Uterus (tissue), 4 donors: ENCODE data around the gene COX6A2. TPM values are rescaled to one million over a fixed set of nuclear protein-coding genes. Genes with fewer than 3 reads are reported as not detected.
A peak's percentile ranks its signal among the peaks of the same experiment; 100 is the strongest.

Experiments used
- DNase-seq, 2 donors: peaks; one replicate each; pipeline ENCODE4 v3.0.0-alpha.2; 2019 to 2020
- H3K27ac ChIP-seq, 2 donors: fragments of 200-600 bp; sonication (generic); 1 replicate in 1 of 2; 2 replicates in 1 of 2; pipeline ENCODE4 v1.5.1; 2016 to 2018
- H3K27me3 ChIP-seq, 2 donors: fragments of 200-600 bp; sonication (generic); one replicate each; pipeline ENCODE4 v1.5.1; 2018 to 2019; ENCODE audit warnings: control low read depth in 1 of 2
- H3K36me3 ChIP-seq, 2 donors: fragments of 200-600 bp; sonication (generic); one replicate each; pipeline ENCODE4 v1.5.1; 2019; ENCODE audit warnings: control low read depth in 1 of 2
- H3K4me1 ChIP-seq, 2 donors: fragments of 200-600 bp; sonication (generic); one replicate each; pipeline ENCODE4 v1.5.1; 2018 to 2019; ENCODE audit warnings: control low read depth in 1 of 2
- H3K4me3 ChIP-seq, 2 donors: fragments of 200-600 bp; sonication (generic); 1 replicate in 1 of 2; 2 replicates in 1 of 2; pipeline ENCODE4 v1.5.1; 2018 to 2019; ENCODE audit warnings: mild to moderate bottlenecking in 1 of 2
- H3K9me3 ChIP-seq, 2 donors: fragments of 200-600 bp; sonication (generic); one replicate each; pipeline ENCODE4 v1.5.1; 2019; ENCODE audit warnings: control low read depth in 1 of 2
- POLR2A ChIP-seq, 2 donors: fragments of 450-650 bp; IDR thresholded peaks; one replicate each; pipeline ENCODE4 v1.6.1; 2016; ENCODE audit warnings: antibody characterized with exemption in 2 of 2, mild to moderate bottlenecking in 1 of 2, moderate library complexity in 1 of 2
- intact Hi-C: fragments of 100-400 bp; cut with DNase I; formaldehyde crosslinking; loops from one replicate; pipeline ENCODE4 v1.15.1; 2023; ENCODE audit warnings: low total_unique reads
- total RNA-seq, 4 donors: library from RNA; depleted of rRNA in 3 of 4; stranded (reverse); fragments of >200 nt in 3 of 4; gene quantifications; one replicate each; pipeline versions ENCODE4 v1.1.0 to v1.2.4, GENCODE V29; 2014 to 2023
- TF ChIP-seq, protein P1 (sequence below), 4 experiments: fragments of 200-600 bp in 2 of 4; fragments of 450-650 bp in 2 of 4; sonication (generic) in 2 of 4; IDR thresholded peaks; one replicate each; pipeline ENCODE4 v1.5.1; 2016 to 2019; ENCODE audit warnings: antibody characterized with exemption in 4 of 4, mild to moderate bottlenecking in 2 of 4, moderate library complexity in 1 of 4
- donor health status: DM: yes; HTN: yes; CAD: no.

Gene COX6A2
- total RNA-seq, 4 donors from 2014 or later: not detected

DNA sequence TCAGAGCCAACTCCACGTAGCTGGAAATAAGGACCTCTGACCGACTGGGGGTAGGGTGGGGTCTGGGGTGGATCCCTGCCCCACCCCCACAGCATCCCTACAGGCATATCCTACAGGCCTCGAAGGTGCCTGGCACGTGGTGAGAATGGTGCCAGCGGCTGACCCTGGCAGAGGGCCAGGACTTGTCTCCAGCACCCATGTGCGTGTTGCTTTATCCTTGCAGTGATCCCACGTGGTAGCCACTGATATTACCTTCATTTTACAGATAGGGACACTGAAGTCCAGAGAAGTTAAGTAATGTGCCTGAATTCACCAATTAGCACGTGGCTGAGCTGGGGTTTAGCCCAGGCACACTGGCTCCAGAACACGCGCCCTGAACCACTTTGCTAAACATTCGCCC is 26.7 kb downstream of the COX6A2 start:
- intact Hi-C loops: no loop called here
- no peak for DNase-seq
- TF ChIP-seq, protein P1, sequence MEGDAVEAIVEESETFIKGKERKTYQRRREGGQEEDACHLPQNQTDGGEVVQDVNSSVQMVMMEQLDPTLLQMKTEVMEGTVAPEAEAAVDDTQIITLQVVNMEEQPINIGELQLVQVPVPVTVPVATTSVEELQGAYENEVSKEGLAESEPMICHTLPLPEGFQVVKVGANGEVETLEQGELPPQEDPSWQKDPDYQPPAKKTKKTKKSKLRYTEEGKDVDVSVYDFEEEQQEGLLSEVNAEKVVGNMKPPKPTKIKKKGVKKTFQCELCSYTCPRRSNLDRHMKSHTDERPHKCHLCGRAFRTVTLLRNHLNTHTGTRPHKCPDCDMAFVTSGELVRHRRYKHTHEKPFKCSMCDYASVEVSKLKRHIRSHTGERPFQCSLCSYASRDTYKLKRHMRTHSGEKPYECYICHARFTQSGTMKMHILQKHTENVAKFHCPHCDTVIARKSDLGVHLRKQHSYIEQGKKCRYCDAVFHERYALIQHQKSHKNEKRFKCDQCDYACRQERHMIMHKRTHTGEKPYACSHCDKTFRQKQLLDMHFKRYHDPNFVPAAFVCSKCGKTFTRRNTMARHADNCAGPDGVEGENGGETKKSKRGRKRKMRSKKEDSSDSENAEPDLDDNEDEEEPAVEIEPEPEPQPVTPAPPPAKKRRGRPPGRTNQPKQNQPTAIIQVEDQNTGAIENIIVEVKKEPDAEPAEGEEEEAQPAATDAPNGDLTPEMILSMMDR (IDR thresholded peaks at IDR 0.05): no peak
- TF ChIP-seq POLR2A (IDR thresholded peaks at IDR 0.05): no peak
- Histone ChIP-seq H3K4me3 (no peak overlapping the region), H3K4me1 (no peaks in the 10 kb centered on the region), H3K36me3 (no peaks in the 10 kb centered on the region), H3K27me3 (no peaks in the 10 kb centered on the region), H3K27ac (no peak overlapping the region), H3K9me3 (no peaks in the 10 kb centered on the region)

DNA sequence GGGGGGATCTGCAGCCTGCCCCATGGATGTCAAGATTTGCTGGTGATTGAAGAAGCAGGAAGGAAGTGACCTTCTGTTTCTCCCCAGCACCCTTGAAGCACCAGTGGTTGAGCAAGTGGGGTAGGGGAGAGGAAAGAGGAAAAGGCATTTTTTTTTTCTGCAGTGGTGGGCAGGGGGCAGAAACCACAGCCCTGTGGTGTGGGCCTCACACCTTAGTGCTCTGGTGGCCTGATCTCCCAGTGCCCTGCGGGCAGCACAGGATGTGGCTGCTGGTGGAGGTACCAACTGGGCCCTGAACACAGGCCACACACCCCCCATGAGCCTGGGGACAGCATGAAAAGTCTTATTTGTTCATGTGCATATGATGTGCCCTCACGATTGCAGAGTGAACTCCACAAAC is 28.0 kb downstream of the COX6A2 start:
- no peak for TF ChIP-seq POLR2A (IDR thresholded peaks at IDR 0.05)
- TF ChIP-seq, protein P1 (IDR thresholded peaks at IDR 0.05): no peak
- no peak overlapping the region for H3K27ac ChIP-seq
- DNase-seq: no peak
- no peak overlapping the region for H3K4me3 ChIP-seq
- no peaks in the 10 kb centered on the region for H3K9me3 ChIP-seq
- intact Hi-C loops: no loop called here
- H3K4me1 ChIP-seq: no peaks in the 10 kb centered on the region
- no peaks in the 10 kb centered on the region for H3K36me3 ChIP-seq
- H3K27me3 ChIP-seq: no peaks in the 10 kb centered on the region

DNA sequence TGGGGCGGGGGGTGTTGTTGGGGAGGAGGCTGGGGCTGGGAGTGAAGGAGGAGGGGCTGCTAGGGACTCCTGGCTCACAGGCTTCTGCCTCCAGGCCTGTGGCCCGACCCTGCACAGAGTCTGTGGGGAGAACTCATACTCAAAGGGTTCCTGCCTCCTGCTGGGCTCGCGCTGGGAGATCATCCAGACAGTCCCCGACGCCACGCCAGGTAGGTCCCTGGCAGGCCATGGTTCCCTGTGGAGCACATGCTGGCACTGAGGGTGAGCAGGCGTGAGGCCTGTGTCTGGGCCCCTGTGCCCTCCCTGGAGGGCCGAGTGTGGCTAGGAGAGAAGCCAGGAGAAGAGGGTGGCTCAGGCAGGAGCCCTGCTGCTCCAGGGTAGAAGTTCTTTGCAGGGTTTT is 30.5 kb downstream of the COX6A2 start:
- TF ChIP-seq POLR2A (IDR thresholded peaks at IDR 0.05): no peak
- TF ChIP-seq, protein P1 (IDR thresholded peaks at IDR 0.05): no peak
- Histone ChIP-seq H3K27ac (no peak overlapping the region), H3K36me3 (no peaks in the 10 kb centered on the region), H3K9me3 (no peaks in the 10 kb centered on the region), H3K27me3 (no peaks in the 10 kb centered on the region), H3K4me1 (no peaks in the 10 kb centered on the region), H3K4me3 (no peak overlapping the region)
- DNase-seq: no peak
- intact Hi-C loops: no loop called here

DNA sequence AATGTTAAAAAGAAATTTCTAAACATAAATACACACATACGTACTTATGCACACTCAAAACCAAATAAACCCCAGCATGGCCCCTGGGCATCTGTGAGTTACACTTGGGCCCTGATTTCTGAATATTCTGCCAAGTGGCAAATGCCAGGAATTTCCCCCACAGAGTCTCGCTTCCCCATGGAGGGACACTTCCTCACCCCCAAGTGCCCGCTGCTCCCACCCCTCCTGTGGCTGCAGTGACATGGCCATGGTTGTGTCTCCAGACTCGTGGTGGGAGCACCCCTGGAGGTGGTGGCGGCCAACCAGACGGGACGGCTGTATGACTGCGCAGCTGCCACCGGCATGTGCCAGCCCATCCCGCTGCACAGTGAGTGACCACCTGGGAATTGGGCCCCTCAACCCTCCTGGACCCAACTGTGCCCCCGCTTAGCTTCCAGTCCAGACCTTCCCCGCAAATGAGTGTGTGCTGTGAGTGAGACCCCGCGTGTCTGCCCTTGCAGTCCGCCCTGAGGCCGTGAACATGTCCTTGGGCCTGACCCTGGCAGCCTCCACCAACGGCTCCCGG is 31.0 kb downstream of the COX6A2 start:
- H3K27ac ChIP-seq: no peak overlapping the region
- H3K9me3 ChIP-seq: no peaks in the 10 kb centered on the region
- TF ChIP-seq POLR2A (IDR thresholded peaks at IDR 0.05): no peak
- TF ChIP-seq, protein P1 (IDR thresholded peaks at IDR 0.05): no peak
- no peak for DNase-seq
- H3K4me3 ChIP-seq: no peak overlapping the region
- no peaks in the 10 kb centered on the region for H3K36me3 ChIP-seq
- no peaks in the 10 kb centered on the region for H3K27me3 ChIP-seq
- H3K4me1 ChIP-seq: no peaks in the 10 kb centered on the region
- intact Hi-C loops: no loop called here

DNA sequence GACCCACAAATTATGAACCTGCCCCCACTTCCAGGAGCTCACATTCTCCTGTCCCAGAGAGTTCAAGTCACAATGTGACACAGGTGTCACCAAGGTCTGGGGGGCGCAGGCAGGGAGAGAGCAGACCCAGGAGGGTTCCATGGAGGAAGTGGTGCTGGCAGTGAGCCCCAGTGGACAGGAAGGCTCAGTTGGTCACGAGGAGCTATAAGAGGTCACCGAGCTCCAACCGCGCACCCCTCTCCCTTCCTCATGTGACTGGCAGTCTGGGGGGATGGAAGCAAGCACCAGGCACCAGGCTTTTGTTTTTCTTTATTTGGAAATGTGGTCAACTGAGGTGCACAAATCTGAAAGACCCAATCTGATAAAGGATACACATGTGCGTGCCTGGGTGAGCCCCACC is 32.5 kb downstream of the COX6A2 start:
- Histone ChIP-seq H3K36me3 (no peaks in the 10 kb centered on the region), H3K4me3 (no peak overlapping the region), H3K27me3 (no peaks in the 10 kb centered on the region), H3K27ac (no peak overlapping the region), H3K4me1 (no peaks in the 10 kb centered on the region), H3K9me3 (no peaks in the 10 kb centered on the region)
- DNase-seq: peak in 1 of 2 donors; percentile 14
- intact Hi-C loops: no loop called here
- TF ChIP-seq, protein P1 (IDR thresholded peaks at IDR 0.05): no peak
- TF ChIP-seq POLR2A (IDR thresholded peaks at IDR 0.05): no peak
